HL-60/S4 treated with retinoic acid at 250 ng/mL for 4 days and 3 days (cell line): ENCODE measurements around the gene MAP2K3.

Experiments
- in situ Hi-C: fragments of 300-500 bp; cut with MboI; formaldehyde crosslinking; loops from 2 replicates; pipeline ENCODE4 v1.7.0; 2022; ENCODE audit warnings: low sequenced_read_pairs

The MAP2K3 gene

DNA sequence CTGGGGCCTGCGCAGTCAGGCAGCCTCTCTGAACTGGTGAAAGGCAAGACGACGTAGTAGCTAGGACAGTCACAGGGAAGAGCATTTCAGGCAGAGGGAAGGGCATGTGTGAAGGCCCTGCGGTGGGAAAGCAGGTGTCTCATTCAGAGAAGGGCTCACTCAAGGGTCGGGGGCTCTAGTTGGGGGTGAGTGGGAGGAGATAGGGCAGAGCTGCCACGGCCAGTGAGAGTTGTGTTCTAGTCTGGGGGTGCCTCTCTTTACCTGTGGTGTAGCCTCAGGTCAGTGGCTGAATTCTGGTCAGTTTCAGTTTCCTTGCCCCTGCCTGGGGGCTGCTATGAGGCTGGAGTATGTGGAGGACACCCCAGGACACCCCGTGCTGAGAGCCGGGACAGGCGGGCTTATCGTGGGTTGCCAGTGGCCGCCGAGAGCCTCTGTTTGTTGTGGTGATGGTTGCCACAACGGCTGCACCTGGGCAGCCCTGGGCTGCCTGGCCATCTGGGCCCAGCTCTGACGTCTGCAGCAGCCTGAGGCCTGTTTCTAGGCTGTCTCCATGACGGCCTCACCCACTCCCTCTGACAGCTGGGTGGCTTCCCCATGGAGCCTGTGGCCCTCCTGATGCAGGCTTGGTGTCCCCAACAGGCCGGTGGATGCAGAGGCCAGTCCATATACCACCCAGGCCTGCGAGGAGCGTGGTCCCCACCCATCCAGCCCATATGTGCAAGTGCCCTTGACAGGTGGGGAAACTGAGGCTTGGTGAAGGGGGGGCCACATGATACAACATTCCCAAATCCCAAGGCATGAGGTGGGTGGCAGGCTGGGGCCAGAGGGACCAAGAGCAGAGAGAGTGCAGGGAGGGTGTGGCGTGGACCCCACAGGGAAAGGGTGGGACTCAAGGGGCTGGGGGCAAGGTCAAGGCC is 10.8 kb downstream of the MAP2K3 start:
- in situ Hi-C loops, result no loop called here

DNA sequence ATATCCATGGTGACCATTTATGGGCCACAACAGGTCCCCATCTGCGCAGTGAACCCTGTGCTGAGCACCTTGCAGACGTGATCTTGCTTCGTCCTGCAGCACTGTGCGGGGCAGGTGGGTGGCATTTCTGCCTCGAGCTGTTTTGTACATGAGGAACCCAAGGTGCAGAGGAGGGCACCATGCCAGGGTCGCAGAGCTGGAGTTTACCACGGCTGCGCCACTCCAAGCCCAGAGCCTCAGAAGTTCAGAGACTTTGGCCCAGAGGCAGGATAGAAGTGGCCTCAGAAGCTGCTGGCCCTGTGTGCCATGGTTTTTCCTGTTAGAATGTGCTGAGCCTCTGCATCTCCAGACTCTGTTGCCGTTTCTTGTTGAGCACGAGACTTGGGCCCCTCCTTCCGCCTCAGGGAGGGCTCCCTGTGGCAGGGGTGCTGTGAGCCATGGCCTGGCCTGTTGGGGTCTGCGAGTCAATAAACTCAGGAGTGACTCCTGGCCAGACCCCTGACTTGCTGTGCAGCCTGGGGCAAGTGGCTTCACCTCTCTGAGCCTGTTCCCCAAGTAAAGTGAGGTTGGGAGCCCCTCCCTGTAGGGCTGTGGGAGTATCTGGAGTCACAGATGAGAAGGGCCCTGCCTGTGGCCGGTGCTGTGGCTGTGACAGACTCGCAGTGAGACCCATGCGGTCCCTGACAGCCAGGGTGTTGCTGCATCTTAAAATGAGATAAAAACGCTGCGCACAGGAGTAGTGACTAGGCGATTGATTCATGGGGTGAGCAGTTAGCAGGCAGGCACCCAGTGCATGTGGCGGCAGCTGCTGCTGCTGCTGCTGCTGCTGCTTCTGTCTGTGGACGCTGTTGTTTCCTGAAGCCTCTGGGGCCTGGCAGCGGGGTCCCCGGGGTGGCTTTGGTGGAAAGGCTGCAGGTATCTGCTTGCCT is 11.8 kb downstream of the MAP2K3 start:
- in situ Hi-C loops, result no loop called here

- in situ Hi-C loops, result no loop called here
Measured at GRCh38 chr17:21297026-21297520, 12.6 kb downstream of the MAP2K3 start.

GRCh38 chr17:21297597-21297996 is 13.1 kb downstream of the MAP2K3 start:
- in situ Hi-C loops, result no loop called here

DNA sequence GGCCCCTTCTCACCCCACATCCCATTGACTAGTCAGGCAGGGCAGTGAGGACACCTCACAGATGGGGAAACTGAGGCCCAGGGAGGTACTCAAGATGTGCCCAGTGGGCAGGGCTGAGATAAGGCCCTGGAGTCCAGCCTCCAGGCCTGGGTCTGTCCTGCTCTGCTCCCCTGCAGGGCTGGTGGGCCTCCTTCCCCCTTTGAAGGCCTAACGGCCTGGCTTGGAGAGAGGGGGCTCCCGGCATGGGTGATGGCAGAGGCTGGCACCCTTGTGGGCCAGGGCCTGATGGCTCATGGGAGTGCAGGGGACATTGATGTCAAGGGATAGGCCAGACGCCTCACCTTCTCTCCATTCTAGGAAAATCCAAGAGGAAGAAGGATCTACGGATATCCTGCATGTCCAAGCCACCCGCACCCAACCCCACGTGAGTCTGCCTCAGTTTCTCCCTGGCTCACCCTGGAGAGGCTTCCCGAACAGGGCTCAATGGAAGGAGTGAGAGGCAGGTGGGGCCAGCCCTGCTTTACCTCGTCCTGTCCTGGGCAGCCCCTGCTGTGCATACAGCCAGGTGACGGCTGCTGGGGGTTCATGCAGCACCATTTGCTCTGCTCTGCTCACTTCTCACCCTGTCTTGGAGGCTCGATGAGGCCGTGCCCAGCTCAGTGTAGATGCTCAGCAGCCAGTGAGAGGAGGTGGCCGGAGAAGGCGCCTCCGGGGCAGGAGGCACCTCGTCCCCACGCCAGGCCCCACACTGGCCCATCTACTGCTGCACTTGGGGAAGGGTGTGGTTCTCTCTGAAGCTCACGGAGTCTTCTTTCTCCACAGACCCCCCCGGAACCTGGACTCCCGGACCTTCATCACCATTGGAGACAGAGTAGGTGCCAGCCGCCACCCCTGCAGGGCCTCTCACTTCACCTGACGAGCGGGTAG is 13.8 kb downstream of the MAP2K3 start:
- in situ Hi-C loops, result no loop called here

GRCh38 chr17:21298983-21299519 is 14.5 kb downstream of the MAP2K3 start:
- in situ Hi-C loops, result no loop called here

- in situ Hi-C loops, result loop anchor here (25.0 kb wide), 1 partner anchor 487 kb away; no protein-coding TSS in a partner anchor
Measured at GRCh38 chr17:21299981-21300600, 15.6 kb downstream of the MAP2K3 start.

DNA sequence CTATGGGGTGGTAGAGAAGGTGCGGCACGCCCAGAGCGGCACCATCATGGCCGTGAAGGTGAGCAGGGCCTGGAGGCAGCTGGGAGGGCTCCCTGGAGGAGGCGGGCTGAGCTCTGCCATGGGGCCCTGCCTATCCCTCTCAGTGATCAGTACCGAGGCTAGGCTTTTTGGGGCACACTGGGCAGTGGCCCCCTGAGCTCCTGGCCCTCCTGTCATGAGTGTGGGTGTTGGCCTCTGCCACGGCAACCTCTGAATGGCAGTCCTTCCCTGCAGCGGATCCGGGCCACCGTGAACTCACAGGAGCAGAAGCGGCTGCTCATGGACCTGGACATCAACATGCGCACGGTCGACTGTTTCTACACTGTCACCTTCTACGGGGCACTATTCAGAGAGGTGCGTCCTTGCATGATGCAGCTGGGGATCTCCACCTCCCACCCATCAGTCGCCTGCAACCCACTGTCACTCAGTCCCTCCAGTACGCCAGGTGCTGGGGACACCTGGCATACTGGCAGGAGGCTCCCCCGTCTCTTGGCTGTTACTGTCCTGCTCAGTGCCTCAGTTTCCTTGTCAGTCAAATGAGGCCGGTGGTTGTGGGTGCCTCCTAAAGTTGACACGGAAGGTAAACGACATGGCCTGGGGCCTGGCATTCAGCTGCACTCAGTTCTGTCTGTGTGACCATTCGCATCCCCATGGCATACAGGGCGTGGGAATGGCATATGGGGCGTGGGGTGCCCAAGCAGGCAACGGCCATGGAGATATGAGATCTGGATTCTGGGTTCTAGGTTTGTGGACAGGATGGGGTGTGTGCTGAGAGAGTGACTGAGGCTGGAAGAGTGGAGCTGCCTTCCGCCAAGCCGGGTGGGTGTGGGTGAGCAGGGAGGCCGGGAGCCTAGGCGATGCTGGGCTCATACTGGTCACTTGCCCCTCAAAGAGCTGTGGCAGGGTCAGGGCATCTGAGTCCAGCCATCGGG is 16.4 kb downstream of the MAP2K3 start:
- in situ Hi-C loops, result loop anchor here (25.0 kb wide), 1 partner anchor 486 kb away; no protein-coding TSS in a partner anchor

- in situ Hi-C loops, result loop anchor here (25.0 kb wide), 1 partner anchor 485 kb away; no protein-coding TSS in a partner anchor
Measured at GRCh38 chr17:21301593-21302550, 17.4 kb downstream of the MAP2K3 start.

GRCh38 chr17:21302711-21303425 is 18.4 kb downstream of the MAP2K3 start:
- in situ Hi-C loops, result loop anchor here (25.0 kb wide), 1 partner anchor 484 kb away; no protein-coding TSS in a partner anchor

DNA sequence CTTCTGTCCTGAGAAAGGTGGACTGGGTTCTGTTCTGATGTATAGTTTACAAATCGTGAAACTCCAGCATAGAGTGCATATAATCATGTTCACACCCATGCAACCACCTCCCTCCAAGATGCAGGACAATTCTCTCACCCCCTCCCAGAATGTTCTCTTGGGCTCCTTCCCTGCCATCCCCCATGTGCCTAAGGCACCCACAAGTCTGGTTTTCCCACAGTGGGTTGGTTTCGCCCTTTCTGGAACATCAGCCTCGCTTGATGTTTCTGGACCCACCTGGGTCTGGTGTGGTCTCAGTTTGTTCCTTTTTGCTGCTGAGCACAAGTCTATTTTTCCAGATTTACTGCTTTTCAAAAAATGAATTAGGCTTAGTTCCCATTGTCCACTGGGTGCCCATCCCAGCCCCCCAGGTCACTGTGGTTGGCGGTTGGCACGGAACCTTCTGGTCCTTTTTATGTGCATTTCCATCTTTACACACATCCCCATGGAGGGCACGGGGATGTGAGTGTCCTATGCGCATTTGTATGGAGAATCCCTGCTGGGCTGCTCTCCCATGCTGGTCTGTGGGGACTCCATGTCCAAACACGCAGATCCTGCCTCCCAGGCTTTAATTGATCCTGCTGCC is 19.0 kb downstream of the MAP2K3 start:
- in situ Hi-C loops, result loop anchor here (25.0 kb wide), 1 partner anchor 484 kb away; no protein-coding TSS in a partner anchor

DNA sequence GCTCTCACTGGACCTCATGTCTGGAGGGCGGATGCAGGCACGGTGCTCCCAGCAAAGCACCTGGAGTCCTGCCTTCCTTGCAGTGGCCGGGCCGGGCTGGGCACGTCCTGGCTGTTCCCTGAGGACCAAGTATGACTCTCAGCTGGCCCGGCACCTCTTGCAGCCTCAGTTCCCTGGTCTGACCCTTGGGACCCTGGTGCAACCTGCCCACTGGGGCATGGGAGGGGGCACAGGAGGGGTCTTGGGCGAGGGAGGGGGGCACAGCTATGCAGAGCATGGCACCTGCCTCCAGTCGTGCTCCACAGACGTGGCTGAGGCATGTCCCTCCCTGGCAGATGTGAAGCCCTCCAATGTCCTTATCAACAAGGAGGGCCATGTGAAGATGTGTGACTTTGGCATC is 19.6 kb downstream of the MAP2K3 start:
- in situ Hi-C loops, result loop anchor here (25.0 kb wide), 1 partner anchor 483 kb away; no protein-coding TSS in a partner anchor

DNA sequence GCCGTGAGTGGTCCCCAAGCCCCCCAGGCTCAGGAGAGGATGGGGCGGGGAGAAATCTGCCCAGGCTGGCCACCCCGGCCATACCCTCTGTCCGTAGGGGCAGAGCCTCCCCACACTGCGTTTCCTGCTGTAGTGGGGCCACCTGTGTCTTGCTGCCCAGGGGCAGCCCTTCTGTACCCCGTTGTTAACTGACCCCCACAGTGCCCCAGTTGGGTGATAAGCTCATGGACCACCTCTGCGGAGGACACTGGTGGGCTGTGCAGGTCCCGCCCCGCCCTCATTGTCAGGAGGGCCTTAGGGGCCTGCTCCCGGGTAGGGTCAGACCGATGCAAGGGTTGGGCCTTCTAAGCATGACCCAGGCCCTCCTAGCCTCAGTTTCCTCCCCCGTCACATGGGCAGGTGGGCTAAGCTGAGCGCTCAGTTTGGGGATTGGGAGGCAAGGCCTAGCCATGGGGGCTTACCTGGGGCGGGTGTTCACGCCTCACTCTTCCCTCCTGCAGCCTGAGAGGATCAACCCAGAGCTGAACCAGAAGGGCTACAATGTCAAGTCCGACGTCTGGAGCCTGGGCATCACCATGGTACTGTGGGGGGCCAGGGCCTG is 20.1 kb downstream of the MAP2K3 start:
- in situ Hi-C loops, result loop anchor here (25.0 kb wide), 1 partner anchor 483 kb away; no protein-coding TSS in a partner anchor

DNA sequence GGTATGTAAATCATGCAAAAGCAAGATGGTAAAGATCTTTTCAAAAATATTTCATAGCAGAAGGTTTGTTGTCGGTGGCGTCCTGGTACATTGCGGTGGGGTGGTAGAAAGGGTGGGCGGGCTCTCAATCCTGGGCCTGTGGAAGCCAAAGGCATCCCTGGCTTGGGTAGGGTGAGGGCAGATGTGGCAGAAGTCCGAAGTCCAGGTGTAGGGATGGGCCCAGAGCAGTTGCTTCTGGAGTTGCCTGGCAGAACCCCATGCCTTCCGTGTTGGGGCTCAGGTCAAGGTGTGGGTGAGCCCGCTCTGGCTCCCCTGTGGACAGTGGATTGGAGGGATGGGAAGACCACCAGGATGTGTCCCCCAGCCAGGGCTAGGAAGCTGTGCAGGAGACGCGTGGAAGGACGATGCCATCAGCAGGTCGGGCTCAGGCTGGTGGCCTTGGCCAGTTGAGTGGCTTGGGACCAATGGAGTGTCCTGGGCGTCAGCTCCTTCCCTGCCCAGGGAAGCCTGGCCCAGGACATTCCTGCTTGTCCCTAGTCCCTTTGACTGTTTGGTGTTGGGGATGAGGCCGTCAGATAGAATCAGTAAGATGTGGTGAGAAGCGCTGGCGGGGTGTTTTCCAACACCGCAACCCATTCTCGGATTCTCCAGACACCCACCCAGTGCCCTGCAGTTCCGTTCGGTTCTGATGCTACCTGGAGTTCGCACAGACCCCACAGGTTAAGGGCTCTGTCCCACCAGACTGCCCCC is 21.1 kb downstream of the MAP2K3 start:
- in situ Hi-C loops, result loop anchor here (25.0 kb wide), 1 partner anchor 482 kb away; no protein-coding TSS in a partner anchor
